GM12878 (cell line): ENCODE results near the gene UBXN6. TPM values are rescaled to one million over a fixed set of nuclear protein-coding genes. Genes with fewer than 3 reads are reported as not detected.

Experiments used
- ATAC-seq: fragments of 200-7000 bp; cut with Tn5 transposase; 3 replicates; pipeline ENCODE4 v1.9.1; 2020; ENCODE audit warnings: mild to moderate bottlenecking, moderate library complexity
- BruUV-seq: library from RNA; stranded (reverse); fragments of 400-500 nt; replicated peaks from 2 replicates; lab custom pipeline; 2021; lab: Mats Ljungman, UMichigan
- CTCF ChIA-PET: fragments of 300-600 bp; sonication (Branson Sonifier 250); formaldehyde crosslinking; extraction: SDS; loops from one replicate; lab custom pipeline; 2021; ENCODE audit warnings: inconsistent platforms; lab: Yijun Ruan, JAX
- POLR2A ChIA-PET: fragments of 350-600 bp; formaldehyde crosslinking; extraction: SDS; loops from one replicate; lab custom pipeline; 2021; ENCODE audit warnings: inconsistent platforms; lab: Charles Lee
- RAD21 ChIA-PET: fragments of 300-600 bp; sonication (Branson Sonifier 250); formaldehyde crosslinking; loops from one replicate; lab custom pipeline; 2023; ENCODE audit warnings: antibody characterized with exemption; ENCODE audit not compliant: unreplicated experiment; lab: Charles Lee
- SMC1A ChIA-PET: fragments of 300-600 bp; sonication (Branson Sonifier 250); formaldehyde crosslinking; loops from one replicate; lab custom pipeline; 2023; ENCODE audit not compliant: unreplicated experiment, uncharacterized antibody; lab: Charles Lee
- DNase-seq: peaks from one replicate; pipeline ENCODE4 v3.0.0-alpha.2; 2011; ENCODE audit warnings: low read depth, low spot score
- FAIRE-seq: peaks from 3 replicates; lab custom pipeline; 2011; peaks lifted over from hg19 to GRCh38; lab: Jason Lieb, UNC
- H2AFZ ChIP-seq: 2 replicates; pipeline ENCODE4 v1.6.0; 2011; ENCODE audit warnings: low read depth, low read length, control low read depth; ENCODE audit not compliant: control insufficient read depth
- H3K27ac ChIP-seq: 2 replicates; pipeline ENCODE4 v1.5.1; 2011; ENCODE audit warnings: control low read depth; ENCODE audit not compliant: control insufficient read depth, insufficient read depth
- H3K27me3 ChIP-seq, 2 experiments: replicated peaks in 1 of 2; 2 replicates each; pipeline versions ENCODE4 v1.6.0 to v1.6.1; 2011; ENCODE audit warnings: low read length in 1 of 2; ENCODE audit not compliant: control insufficient read depth in 2 of 2, insufficient read depth in 2 of 2
- H3K36me3 ChIP-seq, 2 experiments: 2 replicates each; pipeline ENCODE4 v1.5.1; 2011; ENCODE audit warnings: low read length in 1 of 2; ENCODE audit not compliant: control insufficient read depth in 2 of 2, insufficient read depth in 2 of 2
- H3K4me1 ChIP-seq: 2 replicates; pipeline ENCODE4 v1.6.1; 2011; ENCODE audit warnings: mild to moderate bottlenecking, low read length, moderate library complexity, mixed read lengths; ENCODE audit not compliant: control insufficient read depth, insufficient read depth
- H3K4me2 ChIP-seq: 2 replicates; pipeline ENCODE4 v1.6.0; 2011; ENCODE audit warnings: control low read depth; ENCODE audit not compliant: control insufficient read depth, insufficient read depth
- H3K4me3 ChIP-seq: fragments of 200-600 bp; sonication (generic); 2 replicates; pipeline ENCODE4 v1.5.1; 2016
- H3K79me2 ChIP-seq: 2 replicates; pipeline ENCODE4 v1.6.0; 2011; ENCODE audit warnings: low read length; ENCODE audit not compliant: control insufficient read depth, insufficient read depth
- H3K9ac ChIP-seq: 2 replicates; pipeline ENCODE4 v1.8.0; 2011; ENCODE audit warnings: low read length, control low read depth, mixed read lengths; ENCODE audit not compliant: control insufficient read depth, insufficient read depth
- H3K9me3 ChIP-seq: replicated peaks from 3 replicates; pipeline ENCODE4 v1.5.1; 2011; ENCODE audit warnings: mild to moderate bottlenecking, low read length; ENCODE audit not compliant: control insufficient read depth, insufficient read depth
- H4K20me1 ChIP-seq: 2 replicates; pipeline ENCODE4 v1.6.0; 2011; ENCODE audit not compliant: control insufficient read depth, insufficient read depth
- ATF7 ChIP-seq: fragments of 450-650 bp; IDR thresholded peaks from 2 replicates; pipeline ENCODE4 v1.6.1; 2016; ENCODE audit warnings: low read depth, mild to moderate bottlenecking
- BACH1 ChIP-seq: fragments of 450-650 bp; IDR thresholded peaks from 2 replicates; pipeline ENCODE4 v1.6.1; 2017; ENCODE audit warnings: mild to moderate bottlenecking, borderline replicate concordance
- CREB1 ChIP-seq: IDR thresholded peaks from 2 replicates; pipeline ENCODE4 v1.6.1; 2012; ENCODE audit warnings: low read depth, mild to moderate bottlenecking, inconsistent platforms
- MEF2A ChIP-seq: IDR thresholded peaks from 2 replicates; pipeline ENCODE4 v1.6.1; 2011; ENCODE audit warnings: low read depth, mild to moderate bottlenecking, low read length, moderate library complexity; ENCODE audit not compliant: insufficient read depth
- NBN ChIP-seq: fragments of 450-650 bp; IDR thresholded peaks from 2 replicates; pipeline ENCODE4 v1.6.1; 2016
- NR2C1 ChIP-seq: fragments of 450-650 bp; IDR thresholded peaks from 2 replicates; pipeline ENCODE4 v1.6.1; 2017; ENCODE audit warnings: antibody characterized with exemption, mild to moderate bottlenecking, moderate library complexity
- NR2C2 ChIP-seq: IDR thresholded peaks from 2 replicates; pipeline ENCODE4 v1.6.1; 2011; ENCODE audit warnings: borderline replicate concordance, low read depth; ENCODE audit not compliant: control insufficient read depth, insufficient read length
- PML ChIP-seq: IDR thresholded peaks from 2 replicates; pipeline ENCODE4 v1.6.1; 2012; ENCODE audit warnings: low read length, inconsistent platforms
- RAD51 ChIP-seq: fragments of 450-650 bp; IDR thresholded peaks from 2 replicates; pipeline ENCODE4 v1.6.1; 2016; ENCODE audit warnings: moderate library complexity, mild to moderate bottlenecking, inconsistent platforms
- SMAD5 ChIP-seq: IDR thresholded peaks from 2 replicates; pipeline ENCODE4 v1.6.1; 2016; ENCODE audit warnings: antibody characterized with exemption, low read depth
- SMC3 ChIP-seq: IDR thresholded peaks from 2 replicates; pipeline ENCODE4 v1.6.1; 2011; ENCODE audit warnings: low read length, improper control_type of control experiment, borderline replicate concordance
- SREBF2 ChIP-seq: IDR thresholded peaks from 2 replicates; pipeline ENCODE4 v1.6.1; 2012; ENCODE audit warnings: mild to moderate bottlenecking, low read length
- STAT3 ChIP-seq: IDR thresholded peaks from 2 replicates; pipeline ENCODE4 v1.6.1; 2011; ENCODE audit warnings: low read depth, low read length, improper control_type of control experiment
- TCF12 ChIP-seq: IDR thresholded peaks from 2 replicates; pipeline ENCODE4 v1.6.1; 2011; ENCODE audit warnings: low read depth, mild to moderate bottlenecking, low read length
- WGBS: methylation state at CpG from one replicate; pipeline ENCODE4 v1.1.6; 2016; ENCODE audit warnings: low lambda C conversion rate; ENCODE audit not compliant: insufficient replicate concordance, insufficient coverage; ENCODE audit errors: missing lambda C conversion rate; 5-methylcytosine and 5-hydroxymethylcytosine counted together
- in situ Hi-C: fragments of 300-500 bp; cut with MboI; formaldehyde crosslinking; loops from 9 replicates; pipeline ENCODE4 v1.14.3; 2018; ENCODE audit warnings: mixed read lengths
- intact Hi-C: fragments of 100-400 bp; cut with micrococcal nuclease; formaldehyde crosslinking; loops from one replicate; pipeline ENCODE4 v1.14.2; 2022; ENCODE audit not compliant: unreplicated experiment
- polyA plus RNA-seq, 11 experiments: library from polyadenylated mRNA; depleted of rRNA in 4 of 11; unstranded in 6 of 11; stranded (reverse) in 5 of 11; fragments of >200 nt; fragmentation: Nextera tagmentation in 4 of 11; fragmentation: Illumina TruSeq in 1 of 11; extraction: Ambion mirVana in 4 of 11; extraction: Trizol in 1 of 11; gene quantifications; 1 replicate in 1 of 11; 2 replicates in 10 of 11; pipeline versions ENCODE4 v1.2.1 to v1.2.3, GENCODE V29; 2011 to 2016; ENCODE audit warnings: inconsistent platforms in 2 of 11, missing spikeins in 2 of 11, low read depth in 1 of 11
- total RNA-seq, 4 experiments: library from RNA; depleted of rRNA in 3 of 4; stranded (reverse); fragments of >200 nt in 3 of 4; fragmentation: Illumina TruSeq in 1 of 4; extraction: Trizol in 1 of 4; gene quantifications; 2 replicates each; pipeline versions ENCODE4 v1.2.1 to v1.2.3, GENCODE V29; 2013 to 2021
- TF ChIP-seq, protein P1 (sequence below): fragments of 150-350 bp; IDR thresholded peaks from 2 replicates; pipeline ENCODE4 v1.6.1; 2014; ENCODE audit warnings: mild to moderate bottlenecking, low read depth, low read length
- TF ChIP-seq, protein P2 (sequence below): fragments of 450-650 bp; IDR thresholded peaks from 2 replicates; pipeline ENCODE4 v1.6.1; 2017; ENCODE audit warnings: mild to moderate bottlenecking, moderate library complexity
- TF ChIP-seq, protein P3 (sequence below): IDR thresholded peaks from 2 replicates; pipeline ENCODE4 v1.6.1; 2011; ENCODE audit warnings: borderline replicate concordance, low read depth, mild to moderate bottlenecking, moderate library complexity, mixed read lengths, low read length; ENCODE audit not compliant: insufficient read depth; ENCODE audit errors: extremely low read length

UBXN6 gene
- total and polyA plus RNA-seq, 10 of the 15 experiments (the other 5 are each of a cell fraction or from before 2014, with no cell fraction given): 0.47 to 50.8 (median 13.0) TPM

DNA sequence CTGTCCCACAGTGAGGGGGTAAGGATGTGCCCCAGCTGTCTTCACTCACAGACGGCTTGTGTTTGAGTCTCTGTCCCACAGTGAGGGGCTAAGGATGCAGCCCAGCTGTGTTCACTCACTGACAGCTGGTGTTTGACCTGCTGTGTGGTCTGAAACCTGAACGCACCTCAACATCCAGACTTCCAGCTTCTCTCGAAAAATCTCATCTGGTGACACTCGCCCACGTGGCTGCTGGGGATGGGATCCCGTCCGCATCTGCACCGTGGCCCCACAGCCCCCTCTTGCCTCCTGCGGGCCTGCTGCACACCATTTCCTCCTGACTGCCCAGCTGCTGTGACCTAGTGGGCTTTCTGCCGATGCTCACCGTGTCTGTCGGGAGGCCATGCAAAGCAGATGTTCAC, 27.8 kb downstream of the UBXN6 start:
- Histone ChIP-seq H4K20me1 (no peaks in the 10 kb centered on the region), H3K27me3 (no peaks in the 10 kb centered on the region), H3K9ac (no peak overlapping the region), H3K27ac (no peak overlapping the region), H3K4me3 (no peak overlapping the region), H3K4me2 (no peak overlapping the region), H3K79me2 (no peaks in the 10 kb centered on the region), H3K9me3 (no peaks in the 10 kb centered on the region), H3K4me1 (peaks cover 21% of the 10 kb centered on the region), H3K36me3 (peaks cover 18 to 34% of the 10 kb centered on the region in 2 experiments; a peak in 3 of 4 replicates), H2AFZ (no peak overlapping the region)
- CTCF ChIA-PET: no interaction called here
- SMC1A ChIA-PET: no interaction called here
- no peak for TF ChIP-seq RAD51
- no peak for TF ChIP-seq NR2C2
- TF ChIP-seq BACH1: no peak
- no peak for TF ChIP-seq SMAD5
- TF ChIP-seq STAT3: no peak
- TF ChIP-seq, protein P1, sequence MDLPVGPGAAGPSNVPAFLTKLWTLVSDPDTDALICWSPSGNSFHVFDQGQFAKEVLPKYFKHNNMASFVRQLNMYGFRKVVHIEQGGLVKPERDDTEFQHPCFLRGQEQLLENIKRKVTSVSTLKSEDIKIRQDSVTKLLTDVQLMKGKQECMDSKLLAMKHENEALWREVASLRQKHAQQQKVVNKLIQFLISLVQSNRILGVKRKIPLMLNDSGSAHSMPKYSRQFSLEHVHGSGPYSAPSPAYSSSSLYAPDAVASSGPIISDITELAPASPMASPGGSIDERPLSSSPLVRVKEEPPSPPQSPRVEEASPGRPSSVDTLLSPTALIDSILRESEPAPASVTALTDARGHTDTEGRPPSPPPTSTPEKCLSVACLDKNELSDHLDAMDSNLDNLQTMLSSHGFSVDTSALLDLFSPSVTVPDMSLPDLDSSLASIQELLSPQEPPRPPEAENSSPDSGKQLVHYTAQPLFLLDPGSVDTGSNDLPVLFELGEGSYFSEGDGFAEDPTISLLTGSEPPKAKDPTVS: no peak
- no peak for TF ChIP-seq NR2C1
- TF ChIP-seq, protein P2, sequence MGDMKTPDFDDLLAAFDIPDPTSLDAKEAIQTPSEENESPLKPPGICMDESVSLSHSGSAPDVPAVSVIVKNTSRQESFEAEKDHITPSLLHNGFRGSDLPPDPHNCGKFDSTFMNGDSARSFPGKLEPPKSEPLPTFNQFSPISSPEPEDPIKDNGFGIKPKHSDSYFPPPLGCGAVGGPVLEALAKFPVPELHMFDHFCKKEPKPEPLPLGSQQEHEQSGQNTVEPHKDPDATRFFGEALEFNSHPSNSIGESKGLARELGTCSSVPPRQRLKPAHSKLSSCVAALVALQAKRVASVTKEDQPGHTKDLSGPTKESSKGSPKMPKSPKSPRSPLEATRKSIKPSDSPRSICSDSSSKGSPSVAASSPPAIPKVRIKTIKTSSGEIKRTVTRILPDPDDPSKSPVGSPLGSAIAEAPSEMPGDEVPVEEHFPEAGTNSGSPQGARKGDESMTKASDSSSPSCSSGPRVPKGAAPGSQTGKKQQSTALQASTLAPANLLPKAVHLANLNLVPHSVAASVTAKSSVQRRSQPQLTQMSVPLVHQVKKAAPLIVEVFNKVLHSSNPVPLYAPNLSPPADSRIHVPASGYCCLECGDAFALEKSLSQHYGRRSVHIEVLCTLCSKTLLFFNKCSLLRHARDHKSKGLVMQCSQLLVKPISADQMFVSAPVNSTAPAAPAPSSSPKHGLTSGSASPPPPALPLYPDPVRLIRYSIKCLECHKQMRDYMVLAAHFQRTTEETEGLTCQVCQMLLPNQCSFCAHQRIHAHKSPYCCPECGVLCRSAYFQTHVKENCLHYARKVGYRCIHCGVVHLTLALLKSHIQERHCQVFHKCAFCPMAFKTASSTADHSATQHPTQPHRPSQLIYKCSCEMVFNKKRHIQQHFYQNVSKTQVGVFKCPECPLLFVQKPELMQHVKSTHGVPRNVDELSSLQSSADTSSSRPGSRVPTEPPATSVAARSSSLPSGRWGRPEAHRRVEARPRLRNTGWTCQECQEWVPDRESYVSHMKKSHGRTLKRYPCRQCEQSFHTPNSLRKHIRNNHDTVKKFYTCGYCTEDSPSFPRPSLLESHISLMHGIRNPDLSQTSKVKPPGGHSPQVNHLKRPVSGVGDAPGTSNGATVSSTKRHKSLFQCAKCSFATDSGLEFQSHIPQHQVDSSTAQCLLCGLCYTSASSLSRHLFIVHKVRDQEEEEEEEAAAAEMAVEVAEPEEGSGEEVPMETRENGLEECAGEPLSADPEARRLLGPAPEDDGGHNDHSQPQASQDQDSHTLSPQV: no peak
- no peak for TF ChIP-seq PML
- TF ChIP-seq MEF2A: no peak
- TF ChIP-seq CREB1: no peak
- no peak for TF ChIP-seq ATF7
- TF ChIP-seq SMC3: no peak
- TF ChIP-seq TCF12: no peak
- TF ChIP-seq, protein P3, sequence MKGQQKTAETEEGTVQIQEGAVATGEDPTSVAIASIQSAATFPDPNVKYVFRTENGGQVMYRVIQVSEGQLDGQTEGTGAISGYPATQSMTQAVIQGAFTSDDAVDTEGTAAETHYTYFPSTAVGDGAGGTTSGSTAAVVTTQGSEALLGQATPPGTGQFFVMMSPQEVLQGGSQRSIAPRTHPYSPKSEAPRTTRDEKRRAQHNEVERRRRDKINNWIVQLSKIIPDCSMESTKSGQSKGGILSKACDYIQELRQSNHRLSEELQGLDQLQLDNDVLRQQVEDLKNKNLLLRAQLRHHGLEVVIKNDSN: no peak
- TF ChIP-seq NBN: no peak
- no peak for TF ChIP-seq SREBF2
- intact Hi-C loops (no loop called here), in situ Hi-C loops (no loop called here)
- WGBS: 36% methylated on average over 12 of the region's 12 CpGs
- DNase-seq: no peak
- BruUV-seq: no TSS peak
- RAD21 ChIA-PET: no interaction called here
- FAIRE-seq: no peak
- no peak for ATAC-seq
- POLR2A ChIA-PET: no interaction called here
